Naive thymus-derived CD4-positive, alpha-beta T cell (primary cell): Measurements from ENCODE around the gene TRAPPC2L. TPM values are rescaled to one million over a fixed set of nuclear protein-coding genes. Genes with fewer than 3 reads are reported as not detected.

Source experiments
- ATAC-seq: fragments of 150-1000 bp; cut with Tn5 transposase; 2 replicates; pipeline ENCODE4 v1.10.0; 2021; ENCODE audit warnings: mild to moderate bottlenecking, moderate library complexity
- CTCF ChIA-PET: fragments of 350-600 bp; sonication (Branson Sonifier 250); formaldehyde crosslinking; loops from one replicate; lab custom pipeline; 2021; ENCODE audit warnings: antibody characterized with exemption; lab: Charles Lee
- POLR2A ChIA-PET: fragments of 350-600 bp; sonication (Branson Sonifier 250); formaldehyde crosslinking; loops from one replicate; lab custom pipeline; 2021; ENCODE audit warnings: antibody characterized with exemption, inconsistent platforms; lab: Charles Lee
- DNase-seq, 9 donors: peaks; one replicate each; pipeline versions ENCODE4 v3.0.0 to v3.0.0-alpha.2; 2020 to 2022; ENCODE audit warnings: mixed read lengths in 1 of 9
- H3K27ac ChIP-seq: one replicate; pipeline ENCODE4 v1.7.0; 2013; ENCODE audit warnings: mild to moderate bottlenecking, low read depth, low read length, moderate library complexity
- H3K27me3 ChIP-seq, 2 donors: one replicate each; pipeline ENCODE4 v1.7.0; 2013; ENCODE audit warnings: low read length in 2 of 2, mild to moderate bottlenecking in 2 of 2, moderate library complexity in 2 of 2; ENCODE audit not compliant: control insufficient read depth in 2 of 2, insufficient read depth in 2 of 2
- H3K36me3 ChIP-seq, 3 experiments: 1 replicate in 2 of 3; 2 replicates in 1 of 3; pipeline ENCODE4 v1.7.0; 2013; ENCODE audit warnings: low read length in 3 of 3, mild to moderate bottlenecking in 3 of 3, moderate library complexity in 1 of 3; ENCODE audit not compliant: insufficient read depth in 3 of 3, control insufficient read depth in 2 of 3
- H3K4me1 ChIP-seq, 2 donors: one replicate each; pipeline ENCODE4 v1.7.0; 2013; ENCODE audit warnings: low read length in 2 of 2, mild to moderate bottlenecking in 2 of 2, moderate library complexity in 1 of 2; ENCODE audit not compliant: control insufficient read depth in 2 of 2, insufficient read depth in 2 of 2
- H3K4me3 ChIP-seq: 2 replicates; pipeline ENCODE4 v1.7.0; 2013; ENCODE audit warnings: mild to moderate bottlenecking, low read length
- H3K9me3 ChIP-seq, 3 experiments: 1 replicate in 2 of 3; 2 replicates in 1 of 3; pipeline ENCODE4 v1.7.0; 2013; ENCODE audit warnings: low read length in 3 of 3; ENCODE audit not compliant: control insufficient read depth in 2 of 3
- H3K27ac Mint-ChIP-seq, 9 donors: one replicate each; pipeline ENCODE4 v1.8.0; 2020 to 2022; ENCODE audit warnings: mixed read lengths in 9 of 9, mild to moderate bottlenecking in 8 of 9, moderate library complexity in 5 of 9, inconsistent platforms in 2 of 9
- H3K27me3 Mint-ChIP-seq, 5 donors: one replicate each; pipeline ENCODE4 v1.8.0; 2021 to 2022; ENCODE audit warnings: mixed read lengths in 5 of 5, mild to moderate bottlenecking in 1 of 5
- H3K36me3 Mint-ChIP-seq, 5 donors: one replicate each; pipeline ENCODE4 v1.8.0; 2020 to 2022; ENCODE audit warnings: mixed read lengths in 5 of 5, mild to moderate bottlenecking in 3 of 5, inconsistent platforms in 1 of 5
- H3K4me1 Mint-ChIP-seq, 7 donors: one replicate each; pipeline ENCODE4 v1.8.0; 2020 to 2022; ENCODE audit warnings: mixed read lengths in 7 of 7, mild to moderate bottlenecking in 3 of 7, inconsistent platforms in 1 of 7
- H3K4me3 Mint-ChIP-seq, 10 donors: one replicate each; pipeline ENCODE4 v1.8.0; 2020 to 2022; ENCODE audit warnings: mild to moderate bottlenecking in 10 of 10, mixed read lengths in 10 of 10, moderate library complexity in 6 of 10, inconsistent platforms in 2 of 10
- H3K9me3 Mint-ChIP-seq, 11 donors: one replicate each; pipeline ENCODE4 v1.8.0; 2020 to 2022; ENCODE audit warnings: mixed read lengths in 11 of 11, mild to moderate bottlenecking in 4 of 11, inconsistent platforms in 1 of 11, moderate library complexity in 1 of 11
- intact Hi-C, 2 donors: fragments of 100-400 bp; cut with micrococcal nuclease; formaldehyde crosslinking; loops; one replicate each; pipeline ENCODE4 v1.15.1; 2023
- polyA plus RNA-seq, 2 donors: library from polyadenylated mRNA; unstranded; fragments of 300-500 nt; fragmentation: Illumina TruSeq; gene quantifications; one replicate each; pipeline ENCODE4 v1.2.3, GENCODE V29; 2021
- total RNA-seq, 6 experiments: library from RNA in 5 of 6; stranded (reverse) in 5 of 6; gene quantifications; 1 replicate in 5 of 6; 2 replicates in 1 of 6; pipeline ENCODE4 v1.2.3 and lab custom pipeline; 2021 to 2026

TRAPPC2L gene
- total and polyA plus RNA-seq, 7 experiments from 2014 or later = 32.3 to 112 (median 69.1) TPM

GRCh38 chr16:88847654-88848053 is 9.3 kb upstream of the TRAPPC2L start:
- Mint-ChIP-seq H3K36me3 (peaks cover 0 to 10% (median 0%) of the 10 kb centered on the region in 5 donors), H3K4me3 (no peak overlapping the region), H3K27ac (no peak overlapping the region), H3K9me3 (no peaks in the 10 kb centered on the region), H3K27me3 (no peaks in the 10 kb centered on the region), H3K4me1 (peaks cover 0 to 8% (median 4%) of the 10 kb centered on the region in 7 donors)
- no peak overlapping the region for H3K4me3 ChIP-seq
- H3K27me3 ChIP-seq = no peaks in the 10 kb centered on the region
- H3K9me3 ChIP-seq = no peaks in the 10 kb centered on the region
- H3K27ac ChIP-seq = no peak overlapping the region
- no peak for DNase-seq
- intact Hi-C loops = no loop called here
- no peaks in the 10 kb centered on the region for H3K4me1 ChIP-seq
- ChIA-PET CTCF (no interaction called here), POLR2A (no interaction called here)
- ATAC-seq = no peak
- H3K36me3 ChIP-seq = peaks cover 0 to 31% (median 0%) of the 10 kb centered on the region in 3 experiments

DNA sequence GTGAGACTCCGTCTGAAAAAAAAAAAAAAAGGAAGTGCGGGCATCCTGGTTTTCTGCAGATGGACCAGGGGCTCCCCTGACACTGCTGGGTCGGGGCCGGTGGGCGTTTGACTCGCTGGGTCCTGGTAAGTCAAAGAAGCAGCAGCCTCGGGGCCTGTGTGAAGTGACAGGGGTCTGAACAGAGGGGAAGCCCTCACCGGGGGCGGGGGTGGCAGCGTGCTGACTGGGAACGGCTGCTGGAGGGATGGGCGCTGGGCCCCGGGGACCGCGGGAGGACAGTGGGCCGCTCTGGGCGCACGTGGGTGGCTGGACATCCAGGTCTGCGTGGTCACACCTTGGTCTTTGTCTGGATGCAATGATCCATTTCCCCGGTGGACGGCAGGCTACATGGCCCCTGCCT is 8.4 kb upstream of the TRAPPC2L start:
- Histone ChIP-seq H3K4me3 (no peak overlapping the region), H3K9me3 (no peaks in the 10 kb centered on the region), H3K27me3 (no peaks in the 10 kb centered on the region), H3K4me1 (no peaks in the 10 kb centered on the region), H3K36me3 (peaks cover 0 to 23% (median 0%) of the 10 kb centered on the region in 3 experiments), H3K27ac (no peak overlapping the region)
- intact Hi-C loops = no loop called here
- Mint-ChIP-seq H3K36me3 (peaks cover 0 to 6% (median 0%) of the 10 kb centered on the region in 5 donors), H3K9me3 (no peaks in the 10 kb centered on the region), H3K4me3 (no peak overlapping the region), H3K27me3 (no peaks in the 10 kb centered on the region), H3K4me1 (peaks cover 0 to 8% (median 4%) of the 10 kb centered on the region in 7 donors), H3K27ac (no peak overlapping the region)
- ChIA-PET CTCF (no interaction called here), POLR2A (interaction anchor here (0.6 kb wide), 1 partner anchor 285 kb away, joined by 3 read pairs; no protein-coding TSS in a partner anchor)
- ATAC-seq = no peak
- DNase-seq = no peak

DNA sequence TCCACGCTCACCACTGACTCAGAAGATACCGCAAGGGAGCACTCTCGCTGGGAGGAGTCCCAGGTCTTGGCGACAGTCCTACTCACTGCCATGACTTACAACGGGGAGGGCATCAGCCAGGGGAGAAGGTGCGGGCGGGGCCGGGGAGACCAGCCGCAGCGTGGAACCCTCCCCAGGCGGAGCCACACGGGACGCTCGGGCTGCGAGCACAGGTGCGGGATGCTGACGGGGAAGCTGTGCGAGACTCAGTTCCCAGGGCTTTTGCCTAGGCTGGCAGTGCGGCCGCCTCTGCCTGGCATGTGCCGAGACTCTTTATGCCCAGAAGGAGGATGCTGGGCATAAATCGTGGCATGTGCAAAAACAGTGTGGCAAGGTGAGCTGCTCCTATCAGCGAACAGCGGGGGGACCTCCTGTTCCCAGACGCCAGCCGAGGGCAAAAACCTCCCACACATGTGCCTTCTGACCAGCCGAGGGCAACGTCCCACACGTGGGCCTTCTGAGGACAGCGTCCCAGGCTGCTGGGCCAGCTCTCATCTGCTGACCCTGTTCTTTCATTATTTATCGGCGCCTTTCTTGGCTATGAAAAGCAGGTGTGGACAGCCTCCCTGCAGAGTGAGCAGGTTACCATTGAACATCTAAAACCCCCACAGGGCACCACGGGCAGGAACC is 6.3 kb upstream of the TRAPPC2L start:
- CTCF ChIA-PET = no interaction called here
- Histone ChIP-seq H3K9me3 (no peaks in the 10 kb centered on the region), H3K27ac (no peak overlapping the region), H3K27me3 (no peaks in the 10 kb centered on the region), H3K36me3 (peaks cover 0 to 21% (median 0%) of the 10 kb centered on the region in 3 experiments), H3K4me1 (peaks cover 9% of the 10 kb centered on the region in 2 donors), H3K4me3 (no peak overlapping the region)
- POLR2A ChIA-PET = no interaction called here
- no peak for ATAC-seq
- Mint-ChIP-seq H3K36me3 (peaks cover 0 to 6% (median 0%) of the 10 kb centered on the region in 5 donors), H3K4me1 (peaks cover 11 to 21% (median 18%) of the 10 kb centered on the region in 7 donors), H3K27me3 (no peaks in the 10 kb centered on the region), H3K9me3 (no peaks in the 10 kb centered on the region), H3K27ac (peak overlapping the region in 2 of 9 donors; percentile 19 to 30), H3K4me3 (no peak overlapping the region)
- no peak for DNase-seq
- intact Hi-C loops = loop anchor here (10.0 kb wide), 2 partner anchors 276 to 394 kb away; partner anchors contain the start of gene ZC3H18 (in 1 of the 2)

- Histone ChIP-seq H3K36me3 (peaks cover 0 to 21% (median 0%) of the 10 kb centered on the region in 3 experiments), H3K27me3 (no peaks in the 10 kb centered on the region), H3K4me1 (peaks cover 9 to 15% of the 10 kb centered on the region in 2 donors), H3K4me3 (no peak overlapping the region), H3K9me3 (no peaks in the 10 kb centered on the region), H3K27ac (no peak overlapping the region)
- ChIA-PET POLR2A (interaction anchor here (0.5 kb wide), 1 partner anchor 49 kb away, joined by 3 read pairs; no protein-coding TSS in a partner anchor), CTCF (interaction anchor here (1.3 kb wide), 1 partner anchor 108 kb away, joined by 3 read pairs; no protein-coding TSS in a partner anchor)
- Mint-ChIP-seq H3K27me3 (no peaks in the 10 kb centered on the region), H3K36me3 (peaks cover 0 to 6% (median 0%) of the 10 kb centered on the region in 5 donors), H3K4me1 (peaks cover 11 to 25% (median 21%) of the 10 kb centered on the region in 7 donors), H3K4me3 (no peak overlapping the region), H3K27ac (no peak overlapping the region), H3K9me3 (peaks cover 0 to 2% (median 0%) of the 10 kb centered on the region in 11 donors)
- ATAC-seq = no peak
- intact Hi-C loops = loop anchor here (10.0 kb wide), 2 partner anchors 277 to 393 kb away; partner anchors contain the start of gene ZC3H18 (in 1 of the 2)
- DNase-seq = no peak
Observed at GRCh38 chr16:88851616-88852015, 5.3 kb upstream of the TRAPPC2L start.

DNA sequence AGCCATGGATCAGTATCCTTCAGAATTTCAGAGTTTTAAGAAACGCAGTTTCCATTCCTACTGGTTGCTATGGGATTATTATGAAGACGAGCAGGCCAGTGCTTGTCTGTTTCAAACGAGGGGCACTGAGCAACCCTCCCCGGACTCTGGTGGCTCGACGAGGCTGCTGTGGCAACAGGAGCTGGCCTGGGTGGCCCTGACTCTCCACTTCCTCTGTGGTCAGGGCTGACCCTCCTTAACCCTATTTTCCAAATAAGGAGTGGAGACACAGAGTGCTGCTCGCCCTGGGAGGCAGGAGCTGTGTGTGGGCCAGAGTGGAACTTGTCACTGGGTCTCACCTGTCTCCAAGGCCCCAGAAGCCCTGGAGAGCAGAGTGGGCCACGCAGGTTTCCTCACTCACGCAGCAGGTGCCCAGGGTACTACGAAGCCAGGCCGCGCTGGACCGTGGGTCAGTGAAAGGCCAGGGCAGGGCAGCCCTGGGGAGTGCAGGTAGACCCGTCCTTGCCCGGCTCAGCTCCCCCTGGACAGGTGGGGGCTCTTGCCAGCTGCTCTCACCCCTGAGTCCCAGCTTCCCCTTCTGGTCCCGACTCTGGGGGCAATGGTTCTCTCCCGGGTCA is 3.5 kb upstream of the TRAPPC2L start:
- ATAC-seq (no peak), DNase-seq (no peak)
- peaks cover 18 to 22% of the 10 kb centered on the region in 2 donors for H3K4me1 ChIP-seq
- intact Hi-C loops = loop anchor here (10.0 kb wide), 2 partner anchors 279 to 391 kb away; partner anchors contain the start of gene ZC3H18 (in 1 of the 2)
- H3K9me3 ChIP-seq = no peaks in the 10 kb centered on the region
- Mint-ChIP-seq H3K4me3 (peak overlapping the region in 1 of 10 donors; percentile 12), H3K27ac (no peak overlapping the region), H3K9me3 (peaks cover 0 to 3% (median 0%) of the 10 kb centered on the region in 11 donors), H3K27me3 (no peaks in the 10 kb centered on the region), H3K36me3 (peaks cover 0 to 6% (median 1%) of the 10 kb centered on the region in 5 donors), H3K4me1 (peaks cover 20 to 34% (median 31%) of the 10 kb centered on the region in 7 donors)
- CTCF ChIA-PET = no interaction called here
- peaks cover 0 to 20% (median 0%) of the 10 kb centered on the region in 3 experiments for H3K36me3 ChIP-seq
- no peak overlapping the region for H3K4me3 ChIP-seq
- no peaks in the 10 kb centered on the region for H3K27me3 ChIP-seq
- no peak overlapping the region for H3K27ac ChIP-seq
- POLR2A ChIA-PET = no interaction called here

- peaks cover 0 to 27% (median under 1%) of the 10 kb centered on the region in 3 experiments for H3K36me3 ChIP-seq
- DNase-seq (peak in 2 of 9 donors; percentile 21 to 31), ATAC-seq (peak; percentile 32)
- no peak overlapping the region for H3K4me3 ChIP-seq
- POLR2A ChIA-PET = no interaction called here
- H3K27me3 ChIP-seq = no peaks in the 10 kb centered on the region
- intact Hi-C loops = loop anchor here (5.0 to 10.0 kb wide), 5 partner anchors 88 to 653 kb away; partner anchors contain the start of genes SPG7 (in 1 of the 2) and ZC3H18 (in 1 of the 2)
- H3K27ac ChIP-seq = no peak overlapping the region
- peaks cover 0 to 3% (median 0%) of the 10 kb centered on the region in 11 donors for H3K9me3 Mint-ChIP-seq
- no peaks in the 10 kb centered on the region for H3K9me3 ChIP-seq
- H3K36me3 Mint-ChIP-seq = peaks cover 0 to 12% (median 3%) of the 10 kb centered on the region in 5 donors
- H3K4me1 ChIP-seq = peaks cover 20 to 25% of the 10 kb centered on the region in 2 donors
- CTCF ChIA-PET = no interaction called here
- peak overlapping the region in 8 of 9 donors; percentile 33 to 88 (median 66) for H3K27ac Mint-ChIP-seq
- H3K4me1 Mint-ChIP-seq = peaks cover 24 to 45% (median 37%) of the 10 kb centered on the region in 7 donors
- peak overlapping the region in 8 of 10 donors; percentile 58 to 97 (median 74) for H3K4me3 Mint-ChIP-seq
- H3K27me3 Mint-ChIP-seq = no peaks in the 10 kb centered on the region
Observed at GRCh38 chr16:88854306-88855111, 2.4 kb upstream of the TRAPPC2L start.
